Gastroesophageal sphincter (tissue), 3 donors: ENCODE measurements around the gene TMED5.

Source experiments
- POLR2AphosphoS5 ChIP-seq: sonication (generic); formaldehyde crosslinking; IDR thresholded peaks from one replicate; pipeline ENCODE4 v1.6.1; 2017; ENCODE audit warnings: antibody characterized with exemption
- TF ChIP-seq, protein P1 (sequence below), 4 experiments: fragments of 200-600 bp in 2 of 4; fragments of 450-650 bp in 2 of 4; sonication (generic) in 1 of 4; IDR thresholded peaks; one replicate each; pipeline ENCODE4 v1.5.1; 2017 to 2019; ENCODE audit warnings: antibody characterized with exemption in 4 of 4, mild to moderate bottlenecking in 2 of 4, moderate library complexity in 2 of 4

DNA sequence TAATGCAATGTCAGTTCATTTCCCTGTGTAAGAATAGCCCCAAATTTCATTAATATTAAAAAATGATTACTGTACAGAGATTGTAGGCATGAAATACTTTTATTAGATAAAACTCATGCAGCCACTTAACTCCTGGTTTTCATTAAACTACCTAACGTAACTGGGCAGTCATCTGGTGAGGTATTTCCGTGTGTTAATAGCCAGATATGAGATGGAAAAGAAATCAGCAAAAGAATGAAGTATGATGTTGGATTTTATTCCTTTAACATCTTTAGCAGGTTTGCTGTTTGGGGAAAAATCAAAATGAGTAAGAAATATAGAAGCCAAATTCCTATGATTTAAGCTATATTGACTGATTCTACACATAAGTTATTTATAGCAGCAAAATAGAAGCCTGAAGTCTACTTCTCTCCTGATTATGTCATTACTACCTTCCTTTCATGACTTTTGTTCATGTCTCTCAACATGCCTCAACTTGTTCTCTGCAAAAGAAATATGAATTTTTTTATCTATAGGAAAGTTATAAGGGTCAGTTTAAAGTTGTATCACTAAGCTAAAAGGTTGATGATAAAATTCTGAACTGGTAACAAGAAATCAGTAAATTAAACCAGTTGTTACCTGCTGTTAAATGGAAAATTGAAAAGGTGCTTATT, 42.9 kb upstream of the TMED5 start:
- TF ChIP-seq, protein P1, sequence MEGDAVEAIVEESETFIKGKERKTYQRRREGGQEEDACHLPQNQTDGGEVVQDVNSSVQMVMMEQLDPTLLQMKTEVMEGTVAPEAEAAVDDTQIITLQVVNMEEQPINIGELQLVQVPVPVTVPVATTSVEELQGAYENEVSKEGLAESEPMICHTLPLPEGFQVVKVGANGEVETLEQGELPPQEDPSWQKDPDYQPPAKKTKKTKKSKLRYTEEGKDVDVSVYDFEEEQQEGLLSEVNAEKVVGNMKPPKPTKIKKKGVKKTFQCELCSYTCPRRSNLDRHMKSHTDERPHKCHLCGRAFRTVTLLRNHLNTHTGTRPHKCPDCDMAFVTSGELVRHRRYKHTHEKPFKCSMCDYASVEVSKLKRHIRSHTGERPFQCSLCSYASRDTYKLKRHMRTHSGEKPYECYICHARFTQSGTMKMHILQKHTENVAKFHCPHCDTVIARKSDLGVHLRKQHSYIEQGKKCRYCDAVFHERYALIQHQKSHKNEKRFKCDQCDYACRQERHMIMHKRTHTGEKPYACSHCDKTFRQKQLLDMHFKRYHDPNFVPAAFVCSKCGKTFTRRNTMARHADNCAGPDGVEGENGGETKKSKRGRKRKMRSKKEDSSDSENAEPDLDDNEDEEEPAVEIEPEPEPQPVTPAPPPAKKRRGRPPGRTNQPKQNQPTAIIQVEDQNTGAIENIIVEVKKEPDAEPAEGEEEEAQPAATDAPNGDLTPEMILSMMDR (IDR thresholded peaks at IDR 0.05) = no peak
- TF ChIP-seq POLR2AphosphoS5 = no peak
